CD4-positive, alpha-beta T cell (primary cell): ENCODE data around the gene TBRG4. TPM values are rescaled to one million over a fixed set of nuclear protein-coding genes. Genes with fewer than 3 reads are reported as not detected.
A peak's percentile ranks its signal among the peaks of the same experiment; 100 is the strongest.

ENCODE experiments used
- ATAC-seq: fragments of 200-7000 bp; cut with Tn5 transposase; one replicate; pipeline ENCODE4 v1.10.0; 2022; ENCODE audit warnings: mild to moderate bottlenecking; ENCODE audit not compliant: poor library complexity
- CTCF ChIA-PET: fragments of 350-600 bp; sonication (Branson Sonifier 250); formaldehyde crosslinking; loops from one replicate; lab custom pipeline; 2021; ENCODE audit warnings: antibody characterized with exemption, inconsistent platforms; lab: Charles Lee
- POLR2A ChIA-PET: fragments of 350-600 bp; sonication (Branson Sonifier 250); formaldehyde crosslinking; loops from one replicate; lab custom pipeline; 2021; ENCODE audit warnings: antibody characterized with exemption, inconsistent platforms; lab: Charles Lee
- DNase-seq, 14 experiments: peaks; one replicate each; pipeline ENCODE4 v3.0.0-alpha.2; 2013 to 2020; ENCODE audit warnings: mixed read lengths in 2 of 14
- H3K27ac ChIP-seq, 2 donors: one replicate each; pipeline versions ENCODE4 v1.5.1 to v1.7.0; 2013; ENCODE audit warnings: low read length in 2 of 2, low read depth in 1 of 2, mild to moderate bottlenecking in 1 of 2
- H3K27me3 ChIP-seq, 2 experiments: 1 replicate in 1 of 2; 2 replicates in 1 of 2; pipeline versions ENCODE4 v1.6.1 to v1.7.0; 2013; ENCODE audit warnings: low read length in 2 of 2, control low read depth in 1 of 2, mild to moderate bottlenecking in 1 of 2, moderate library complexity in 1 of 2; ENCODE audit not compliant: insufficient read depth in 2 of 2, control insufficient read depth in 1 of 2
- H3K36me3 ChIP-seq: one replicate; pipeline ENCODE4 v1.6.1; 2013; ENCODE audit warnings: low read length, control low read depth; ENCODE audit not compliant: insufficient read depth
- H3K4me1 ChIP-seq: one replicate; pipeline ENCODE4 v1.6.1; 2013; ENCODE audit warnings: low read length, control low read depth; ENCODE audit not compliant: insufficient read depth
- H3K4me3 ChIP-seq: one replicate; pipeline ENCODE4 v1.5.1; 2013; ENCODE audit warnings: mild to moderate bottlenecking, low read length, moderate library complexity
- H3K9me3 ChIP-seq, 2 experiments: 1 replicate in 1 of 2; 2 replicates in 1 of 2; pipeline versions ENCODE4 v1.6.1 to v1.7.0; 2013; ENCODE audit warnings: low read length in 2 of 2, mild to moderate bottlenecking in 2 of 2, control low read depth in 1 of 2, moderate library complexity in 1 of 2; ENCODE audit not compliant: control insufficient read depth in 1 of 2, insufficient read depth in 1 of 2
- H3K27ac Mint-ChIP-seq: one replicate; pipeline ENCODE4 v1.8.0; 2020; ENCODE audit warnings: mixed read lengths
- H3K27me3 Mint-ChIP-seq: one replicate; pipeline ENCODE4 v1.8.0; 2021; ENCODE audit warnings: mixed read lengths
- H3K36me3 Mint-ChIP-seq: one replicate; pipeline ENCODE4 v1.8.0; 2021; ENCODE audit warnings: low read depth, mixed read lengths
- H3K4me1 Mint-ChIP-seq: one replicate; pipeline ENCODE4 v1.8.0; 2021; ENCODE audit warnings: low read depth, mixed read lengths
- H3K4me3 Mint-ChIP-seq: one replicate; pipeline ENCODE4 v1.8.0; 2020; ENCODE audit warnings: mild to moderate bottlenecking, mixed read lengths
- H3K9me3 Mint-ChIP-seq: one replicate; pipeline ENCODE4 v1.8.0; 2020; ENCODE audit warnings: mixed read lengths
- intact Hi-C, 2 experiments: fragments of 100-400 bp; cut with DNase I in 1 of 2; cut with micrococcal nuclease in 1 of 2; formaldehyde crosslinking; loops; one replicate each; pipeline versions ENCODE4 v1.15.1 to v1.9.0; 2023 to 2025; cut with DNase I, micrococcal nuclease
- total RNA-seq, 174 experiments: library from RNA in 2 of 174; stranded (reverse) in 2 of 174; gene quantifications; one replicate each; pipeline ENCODE4 v1.2.3 and lab custom pipeline; 2021 to 2026
- TF ChIP-seq, protein P1 (sequence below): fragments of 200-600 bp; IDR thresholded peaks from one replicate; pipeline ENCODE4 v1.8.0; 2022; ENCODE audit warnings: antibody characterized with exemption, mild to moderate bottlenecking

The TBRG4 gene
- total RNA-seq, 2 experiments from 2014 or later: 104 to 105 TPM

DNA sequence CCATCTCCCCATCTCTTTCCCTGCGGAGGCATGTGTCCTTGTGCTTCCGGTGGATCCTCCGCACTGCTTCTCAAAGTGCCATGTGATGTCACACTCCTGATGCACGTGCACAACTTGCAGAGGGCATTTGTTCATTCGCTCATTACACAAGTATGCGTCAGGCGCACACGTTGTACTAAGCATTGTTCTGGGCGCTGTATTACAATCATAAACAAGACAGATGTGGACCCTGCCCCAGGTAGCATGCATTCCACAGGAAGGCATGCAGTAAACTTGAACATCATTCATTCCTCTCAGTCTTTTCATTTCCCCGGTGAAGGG, 37.1 kb upstream of the TBRG4 start:
- Mint-ChIP-seq H3K4me3 (no peak overlapping the region), H3K9me3 (no peaks in the 10 kb centered on the region), H3K27me3 (peaks cover 18% of the 10 kb centered on the region), H3K36me3 (no peaks in the 10 kb centered on the region), H3K27ac (no peak overlapping the region), H3K4me1 (no peaks in the 10 kb centered on the region)
- DNase-seq (peak in 1 of 14 experiments; percentile 12), ATAC-seq (no peak)
- intact Hi-C loops: no loop called here
- H3K27me3 ChIP-seq: peaks cover 0 to 7% of the 10 kb centered on the region in 2 experiments
- H3K4me1 ChIP-seq: no peaks in the 10 kb centered on the region
- no peak overlapping the region for H3K27ac ChIP-seq
- H3K4me3 ChIP-seq: no peak overlapping the region
- peaks cover 0 to 4% of the 10 kb centered on the region in 2 experiments for H3K9me3 ChIP-seq
- CTCF ChIA-PET: interaction anchor here (1.4 kb wide), 1 partner anchor 21 kb away, joined by 4 read pairs; no protein-coding TSS in a partner anchor
- H3K36me3 ChIP-seq: no peaks in the 10 kb centered on the region
- POLR2A ChIA-PET: no interaction called here
- TF ChIP-seq, protein P1, sequence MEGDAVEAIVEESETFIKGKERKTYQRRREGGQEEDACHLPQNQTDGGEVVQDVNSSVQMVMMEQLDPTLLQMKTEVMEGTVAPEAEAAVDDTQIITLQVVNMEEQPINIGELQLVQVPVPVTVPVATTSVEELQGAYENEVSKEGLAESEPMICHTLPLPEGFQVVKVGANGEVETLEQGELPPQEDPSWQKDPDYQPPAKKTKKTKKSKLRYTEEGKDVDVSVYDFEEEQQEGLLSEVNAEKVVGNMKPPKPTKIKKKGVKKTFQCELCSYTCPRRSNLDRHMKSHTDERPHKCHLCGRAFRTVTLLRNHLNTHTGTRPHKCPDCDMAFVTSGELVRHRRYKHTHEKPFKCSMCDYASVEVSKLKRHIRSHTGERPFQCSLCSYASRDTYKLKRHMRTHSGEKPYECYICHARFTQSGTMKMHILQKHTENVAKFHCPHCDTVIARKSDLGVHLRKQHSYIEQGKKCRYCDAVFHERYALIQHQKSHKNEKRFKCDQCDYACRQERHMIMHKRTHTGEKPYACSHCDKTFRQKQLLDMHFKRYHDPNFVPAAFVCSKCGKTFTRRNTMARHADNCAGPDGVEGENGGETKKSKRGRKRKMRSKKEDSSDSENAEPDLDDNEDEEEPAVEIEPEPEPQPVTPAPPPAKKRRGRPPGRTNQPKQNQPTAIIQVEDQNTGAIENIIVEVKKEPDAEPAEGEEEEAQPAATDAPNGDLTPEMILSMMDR: no peak

DNA sequence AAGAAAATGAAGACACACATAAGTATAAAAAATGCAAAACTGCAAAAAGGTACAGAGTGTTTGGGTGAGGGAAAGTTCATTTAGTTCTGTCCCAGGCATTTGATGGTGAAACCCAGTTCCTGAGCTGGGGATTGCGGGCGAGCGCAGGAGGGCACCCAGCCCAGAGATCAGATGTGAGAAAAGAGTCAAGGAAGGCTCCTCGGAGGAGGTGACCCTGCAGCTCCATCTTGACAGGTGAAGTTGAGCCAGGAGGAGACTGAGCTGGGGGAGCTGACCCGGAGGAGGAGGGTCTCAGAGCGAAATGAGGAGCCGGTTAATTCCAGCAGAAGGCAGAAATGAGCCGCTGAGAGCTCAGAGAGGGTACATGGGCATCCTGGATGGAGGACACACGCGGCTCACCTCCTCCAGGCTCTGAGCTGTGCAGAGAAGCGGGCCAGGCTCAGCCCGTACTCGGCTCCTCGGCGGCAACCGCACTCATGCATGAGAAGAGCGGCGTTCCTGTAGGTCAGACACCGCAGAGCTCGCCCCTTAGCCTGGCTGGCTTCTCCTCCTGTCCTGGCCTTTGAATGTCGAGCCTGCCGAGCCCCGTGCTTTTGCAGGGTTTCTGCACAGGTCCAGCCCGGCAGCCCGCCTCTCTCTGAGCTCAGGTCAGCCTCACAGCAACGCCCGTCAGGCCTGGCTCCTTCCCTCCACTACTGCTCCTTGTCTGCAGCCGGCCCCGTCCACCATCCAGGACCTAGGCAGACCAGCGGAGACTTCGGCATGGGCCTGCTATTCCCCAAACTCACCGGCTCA, 36.6 kb upstream of the TBRG4 start:
- Histone ChIP-seq H3K27ac (no peak overlapping the region), H3K27me3 (peaks cover 0 to 7% of the 10 kb centered on the region in 2 experiments), H3K4me3 (no peak overlapping the region), H3K4me1 (no peaks in the 10 kb centered on the region), H3K36me3 (no peaks in the 10 kb centered on the region), H3K9me3 (peaks cover 0 to 4% of the 10 kb centered on the region in 2 experiments)
- H3K36me3 Mint-ChIP-seq: no peaks in the 10 kb centered on the region
- ATAC-seq (no peak), DNase-seq (no peak)
- no peak overlapping the region for H3K27ac Mint-ChIP-seq
- intact Hi-C loops: no loop called here
- H3K9me3 Mint-ChIP-seq: no peaks in the 10 kb centered on the region
- no peak overlapping the region for H3K4me3 Mint-ChIP-seq
- ChIA-PET CTCF (no interaction called here), POLR2A (no interaction called here)
- peaks cover 18% of the 10 kb centered on the region for H3K27me3 Mint-ChIP-seq
- H3K4me1 Mint-ChIP-seq: no peaks in the 10 kb centered on the region
- TF ChIP-seq, protein P1: no peak

DNA sequence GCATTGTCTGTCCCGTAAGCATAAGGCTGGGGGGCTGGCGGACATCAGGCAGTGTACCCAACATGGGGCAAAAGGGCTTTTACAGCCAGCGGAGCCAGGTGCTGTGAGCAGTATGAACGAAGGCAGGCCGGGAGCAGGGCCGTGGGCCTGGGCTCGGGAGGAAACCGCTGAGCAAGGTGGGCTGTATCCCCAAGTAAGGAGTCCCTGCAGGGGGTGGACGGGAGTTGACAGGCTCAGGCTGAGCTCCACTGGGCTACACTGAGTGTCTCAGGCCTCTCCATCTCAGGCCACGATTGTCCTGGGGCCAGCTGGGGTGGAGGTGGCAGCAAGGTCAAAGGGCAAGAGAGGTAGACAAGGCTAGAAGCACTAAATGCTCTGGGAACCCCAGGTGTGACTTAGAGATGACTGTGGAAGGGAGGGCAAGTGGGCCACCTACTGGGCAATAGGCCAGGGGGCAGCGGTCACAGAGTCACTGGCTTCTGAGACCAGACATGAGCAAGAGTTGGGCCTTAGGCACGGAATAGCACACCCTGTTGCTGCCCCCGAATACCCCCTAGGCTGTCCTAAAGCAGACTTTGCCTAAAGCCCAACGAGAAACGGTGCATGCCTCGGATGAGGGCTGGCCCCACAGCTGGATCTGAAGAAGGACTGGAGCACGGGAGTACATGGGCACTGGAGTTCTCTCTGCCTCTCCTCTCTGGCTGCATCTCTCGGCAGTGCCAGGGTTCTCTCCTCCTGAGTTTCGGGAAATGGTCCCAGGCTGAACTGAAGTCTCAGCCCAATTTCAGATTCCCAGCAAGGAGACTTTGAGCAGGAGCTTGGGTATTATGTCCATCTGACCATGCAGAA, 35.3 kb upstream of the TBRG4 start:
- Histone ChIP-seq H3K36me3 (no peaks in the 10 kb centered on the region), H3K4me3 (no peak overlapping the region), H3K4me1 (no peaks in the 10 kb centered on the region), H3K27ac (no peak overlapping the region), H3K27me3 (peaks cover 0 to 7% of the 10 kb centered on the region in 2 experiments), H3K9me3 (peaks cover 0 to 4% of the 10 kb centered on the region in 2 experiments)
- Mint-ChIP-seq H3K27ac (no peak overlapping the region), H3K36me3 (no peaks in the 10 kb centered on the region), H3K4me3 (no peak overlapping the region), H3K4me1 (no peaks in the 10 kb centered on the region), H3K9me3 (no peaks in the 10 kb centered on the region), H3K27me3 (peaks cover 18% of the 10 kb centered on the region)
- ATAC-seq (no peak), DNase-seq (no peak)
- POLR2A ChIA-PET: no interaction called here
- CTCF ChIA-PET: no interaction called here
- TF ChIP-seq, protein P1: no peak
- intact Hi-C loops: no loop called here
